ENCODE results near the gene PHLPP2.

The PHLPP2 gene, protein sequence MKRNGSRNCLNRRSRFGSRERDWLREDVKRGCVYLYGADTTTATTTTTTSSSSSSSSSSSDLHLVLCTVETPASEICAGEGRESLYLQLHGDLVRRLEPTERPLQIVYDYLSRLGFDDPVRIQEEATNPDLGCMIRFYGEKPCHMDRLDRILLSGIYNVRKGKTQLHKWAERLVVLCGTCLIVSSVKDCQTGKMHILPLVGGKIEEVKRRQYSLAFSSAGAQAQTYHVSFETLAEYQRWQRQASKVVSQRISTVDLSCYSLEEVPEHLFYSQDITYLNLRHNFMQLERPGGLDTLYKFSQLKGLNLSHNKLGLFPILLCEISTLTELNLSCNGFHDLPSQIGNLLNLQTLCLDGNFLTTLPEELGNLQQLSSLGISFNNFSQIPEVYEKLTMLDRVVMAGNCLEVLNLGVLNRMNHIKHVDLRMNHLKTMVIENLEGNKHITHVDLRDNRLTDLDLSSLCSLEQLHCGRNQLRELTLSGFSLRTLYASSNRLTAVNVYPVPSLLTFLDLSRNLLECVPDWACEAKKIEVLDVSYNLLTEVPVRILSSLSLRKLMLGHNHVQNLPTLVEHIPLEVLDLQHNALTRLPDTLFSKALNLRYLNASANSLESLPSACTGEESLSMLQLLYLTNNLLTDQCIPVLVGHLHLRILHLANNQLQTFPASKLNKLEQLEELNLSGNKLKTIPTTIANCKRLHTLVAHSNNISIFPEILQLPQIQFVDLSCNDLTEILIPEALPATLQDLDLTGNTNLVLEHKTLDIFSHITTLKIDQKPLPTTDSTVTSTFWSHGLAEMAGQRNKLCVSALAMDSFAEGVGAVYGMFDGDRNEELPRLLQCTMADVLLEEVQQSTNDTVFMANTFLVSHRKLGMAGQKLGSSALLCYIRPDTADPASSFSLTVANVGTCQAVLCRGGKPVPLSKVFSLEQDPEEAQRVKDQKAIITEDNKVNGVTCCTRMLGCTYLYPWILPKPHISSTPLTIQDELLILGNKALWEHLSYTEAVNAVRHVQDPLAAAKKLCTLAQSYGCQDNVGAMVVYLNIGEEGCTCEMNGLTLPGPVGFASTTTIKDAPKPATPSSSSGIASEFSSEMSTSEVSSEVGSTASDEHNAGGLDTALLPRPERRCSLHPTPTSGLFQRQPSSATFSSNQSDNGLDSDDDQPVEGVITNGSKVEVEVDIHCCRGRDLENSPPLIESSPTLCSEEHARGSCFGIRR (N-terminal part only)

DNA sequence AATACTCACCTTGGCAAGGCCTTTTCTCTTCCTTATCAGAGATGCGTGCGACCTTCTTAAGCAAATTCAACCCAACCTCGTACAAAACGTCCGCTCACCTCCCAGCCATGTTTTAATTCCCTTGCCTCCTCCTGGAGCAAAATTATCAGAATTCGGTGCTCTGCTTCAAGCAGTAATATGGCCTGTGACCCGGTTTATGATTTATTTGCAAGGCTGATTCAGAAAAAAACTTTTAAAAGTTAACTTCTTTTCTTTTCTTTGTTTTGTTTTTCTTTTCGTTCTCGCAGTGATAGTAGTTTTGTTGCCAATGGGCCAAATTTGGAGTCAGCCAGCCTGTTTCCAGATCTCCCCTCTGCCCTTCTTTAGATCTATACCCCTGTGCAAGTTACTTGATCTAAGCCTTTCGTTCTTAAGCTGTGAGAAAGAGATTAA lies at the start of gene PHLPP2:
Gene PHLPP2, minus strand, starts transcription at position 382 of the 432 bp plus-strand sequence. CDS start 9,906 bp downstream, outside the sequence.
- DNase-seq: no peak

DNA sequence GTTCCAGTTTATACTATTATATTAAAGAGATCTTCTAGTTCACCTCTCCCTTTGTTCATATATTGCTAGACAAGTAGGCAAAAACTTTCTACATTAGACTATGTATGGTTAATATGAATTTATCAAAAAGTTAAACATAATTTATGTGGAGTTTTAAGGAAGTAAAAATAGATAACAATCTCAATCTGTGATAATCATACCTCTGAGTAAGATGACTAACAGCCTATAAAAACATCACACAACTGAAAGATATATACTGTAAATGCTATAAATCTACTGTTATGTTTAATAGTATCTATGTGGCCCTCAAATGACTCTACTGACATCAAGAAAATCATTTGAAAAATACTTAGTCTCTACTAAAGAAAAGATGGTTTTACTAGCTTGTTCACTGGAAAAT lies 47.1 kb upstream of the PHLPP2 start:
- DNase-seq: no peak

DNA sequence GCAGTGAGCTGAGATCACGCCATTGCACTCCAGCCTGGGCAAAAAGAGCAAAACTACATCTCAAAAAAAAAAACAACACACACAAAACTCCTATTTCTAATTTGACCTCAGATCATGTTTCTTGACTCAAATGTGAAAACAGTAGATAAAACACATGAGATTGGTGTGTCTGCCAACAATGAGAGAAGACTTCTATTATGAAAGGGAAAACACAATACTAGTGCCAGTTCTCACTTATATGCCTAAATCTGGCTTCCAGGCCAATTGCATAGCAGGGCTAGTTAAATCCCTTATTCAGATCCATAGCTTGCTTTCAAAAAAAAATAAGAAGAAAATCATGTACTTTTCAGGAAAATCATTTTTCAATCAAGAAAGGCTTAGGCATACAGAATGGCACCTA lies 44.7 kb upstream of the PHLPP2 start:
- DNase-seq: no peak

DNA sequence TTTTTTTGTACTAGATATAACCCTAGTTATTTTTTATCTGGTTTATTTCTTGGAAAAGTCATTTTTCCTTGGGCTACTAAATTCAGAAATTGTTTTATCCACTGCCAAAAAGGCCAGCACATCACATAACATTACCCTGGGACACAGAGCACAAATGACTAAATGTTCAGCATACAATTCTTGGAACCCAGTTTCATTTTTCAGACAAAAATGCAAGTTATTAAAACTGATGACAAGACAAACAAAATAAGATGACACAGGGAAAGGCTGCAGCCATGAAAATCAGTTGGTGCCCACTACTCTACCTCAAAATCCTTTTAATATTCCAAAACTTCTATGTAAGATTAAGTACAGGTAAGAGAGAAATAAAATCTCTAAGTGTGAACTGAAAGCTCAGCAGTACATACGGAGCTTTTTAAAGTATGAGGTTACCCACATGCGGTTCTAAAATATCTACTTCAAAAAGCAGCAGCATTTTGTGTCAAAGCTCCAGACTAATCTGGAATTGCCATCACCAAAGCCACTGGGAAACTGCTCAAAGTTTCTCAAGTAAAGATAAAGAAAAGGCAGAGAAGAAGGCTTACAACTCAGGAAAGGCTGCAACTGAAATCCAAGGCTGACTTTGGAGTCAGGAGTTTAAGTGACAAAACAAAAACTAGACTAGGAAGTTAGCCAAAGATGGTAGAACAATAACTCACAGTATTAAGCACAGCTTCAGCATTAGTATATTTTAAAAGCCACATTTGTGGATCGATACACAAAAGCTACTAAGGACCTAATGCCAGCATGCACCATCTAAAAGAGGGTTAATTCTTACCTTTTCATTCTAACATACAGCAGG lies 42.8 kb upstream of the PHLPP2 start:
- DNase-seq: no peak

DNA sequence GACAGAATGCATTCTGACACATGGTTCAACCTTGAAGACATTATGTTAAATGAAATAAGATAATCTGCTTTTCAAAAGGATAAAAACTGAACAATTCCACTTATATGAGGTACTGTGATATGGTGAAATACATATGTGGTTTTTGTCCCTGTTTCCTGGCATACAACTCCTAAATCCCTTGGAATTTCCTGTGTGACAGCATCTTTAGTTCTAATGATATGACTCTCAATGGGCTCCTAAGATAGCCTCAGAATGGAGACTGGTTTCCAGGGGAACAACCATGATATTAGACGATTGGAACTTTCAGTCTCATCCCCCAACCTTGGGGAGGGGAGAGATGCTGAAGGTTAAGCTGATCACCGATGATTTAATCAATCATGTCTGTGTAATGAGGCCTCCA lies 37.7 kb upstream of the PHLPP2 start:
- no peak for DNase-seq

DNA sequence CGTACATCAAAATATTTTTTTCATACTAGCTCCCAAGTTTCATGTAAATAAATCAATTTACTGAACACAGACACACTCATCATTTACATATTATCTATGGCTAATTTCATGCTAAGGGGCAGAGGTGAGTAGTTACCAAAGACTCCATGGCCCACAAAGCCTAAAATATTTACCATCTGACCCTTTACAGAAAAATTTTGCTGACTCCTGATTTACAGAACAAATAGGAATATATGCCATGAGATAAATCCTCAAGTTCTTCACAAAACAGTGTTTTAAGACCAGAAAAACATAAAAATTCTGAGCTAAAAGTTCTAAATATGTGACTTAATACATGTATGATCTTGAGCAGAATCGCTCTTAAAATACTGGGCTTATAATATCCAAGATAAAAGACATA lies 36.6 kb upstream of the PHLPP2 start:
- no peak for DNase-seq

DNA sequence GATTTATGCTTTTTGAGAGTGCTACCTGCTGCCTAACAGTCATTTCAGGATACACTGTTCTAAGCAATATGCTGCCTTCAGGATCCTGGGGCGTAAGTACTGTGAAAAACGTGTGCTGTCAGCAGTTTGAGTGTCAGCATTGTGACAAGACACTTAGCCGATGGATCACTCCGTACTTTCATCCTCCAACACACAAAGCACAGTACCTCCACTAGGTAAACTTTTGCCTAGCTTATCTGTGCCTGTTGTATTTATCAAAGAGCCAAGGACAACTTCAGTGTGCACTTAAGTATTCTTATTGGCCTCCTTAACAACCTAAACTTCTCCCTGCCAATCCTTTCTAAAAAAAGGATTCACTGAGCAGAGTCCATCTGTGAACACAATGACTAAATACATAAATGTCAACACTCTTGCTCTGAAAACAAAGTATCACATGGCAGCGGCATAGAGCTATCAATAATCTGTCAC lies 33.8 kb upstream of the PHLPP2 start:
- no peak for DNase-seq

DNA sequence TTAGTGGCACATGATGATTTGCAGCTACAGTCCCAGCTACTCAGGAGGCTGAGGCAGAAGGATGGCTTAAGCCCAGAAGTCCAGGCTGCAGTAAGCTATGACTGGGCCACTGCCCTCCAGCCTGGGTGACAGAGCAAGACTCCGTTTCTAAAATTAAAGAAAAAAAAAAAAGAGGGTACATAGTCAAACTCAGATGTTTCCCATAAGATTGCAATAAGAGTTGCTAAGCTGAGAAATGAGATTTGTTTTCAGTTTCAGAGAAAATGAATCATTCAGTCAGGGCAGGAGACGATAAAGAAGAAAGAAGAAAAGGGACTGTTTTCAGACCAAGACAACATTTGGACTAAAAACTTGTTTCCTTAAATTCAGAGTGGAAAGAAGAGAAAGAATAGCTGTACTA lies 30.2 kb upstream of the PHLPP2 start:
- DNase-seq: no peak

DNA sequence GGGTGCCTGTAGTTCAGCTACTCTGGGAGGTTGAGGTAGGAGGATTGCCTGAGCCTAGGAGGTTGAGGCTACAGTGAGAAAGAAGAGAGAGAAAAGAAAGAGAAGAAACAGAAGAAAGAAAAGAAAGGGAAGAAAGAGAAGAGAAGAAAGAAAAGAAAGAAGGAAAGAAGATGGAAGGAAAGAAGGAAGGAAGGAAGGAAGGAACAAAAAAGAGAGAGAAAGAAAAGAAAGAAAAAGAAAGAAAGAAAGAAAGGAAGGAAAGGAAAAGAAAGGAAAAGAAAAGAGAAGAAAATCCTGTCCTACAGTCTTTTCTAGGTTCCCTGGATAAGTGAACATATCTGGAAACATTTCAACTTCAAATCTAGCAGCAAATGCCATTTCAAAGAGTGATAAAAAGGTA lies 29.6 kb upstream of the PHLPP2 start:
- no peak for DNase-seq

DNA sequence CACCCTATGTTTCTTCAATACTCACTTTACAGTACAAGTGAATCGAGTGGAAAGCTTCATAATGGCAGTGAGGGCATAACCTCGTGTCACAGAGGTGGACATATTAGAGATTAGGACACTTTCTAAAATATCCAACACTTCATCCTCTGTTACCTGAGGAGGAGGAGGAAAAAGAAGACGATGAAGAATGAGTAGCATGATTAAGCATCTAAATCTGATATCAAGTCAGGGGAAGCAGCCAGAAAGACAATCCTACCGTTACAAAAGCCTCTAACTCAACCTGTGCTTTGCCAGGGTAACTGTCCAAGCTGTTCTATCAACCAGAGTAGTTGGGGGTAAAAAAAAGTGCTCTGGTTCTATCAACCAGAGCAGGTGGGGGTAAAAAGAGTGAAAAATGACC lies 23.7 kb upstream of the PHLPP2 start:
- DNase-seq: no peak

DNA sequence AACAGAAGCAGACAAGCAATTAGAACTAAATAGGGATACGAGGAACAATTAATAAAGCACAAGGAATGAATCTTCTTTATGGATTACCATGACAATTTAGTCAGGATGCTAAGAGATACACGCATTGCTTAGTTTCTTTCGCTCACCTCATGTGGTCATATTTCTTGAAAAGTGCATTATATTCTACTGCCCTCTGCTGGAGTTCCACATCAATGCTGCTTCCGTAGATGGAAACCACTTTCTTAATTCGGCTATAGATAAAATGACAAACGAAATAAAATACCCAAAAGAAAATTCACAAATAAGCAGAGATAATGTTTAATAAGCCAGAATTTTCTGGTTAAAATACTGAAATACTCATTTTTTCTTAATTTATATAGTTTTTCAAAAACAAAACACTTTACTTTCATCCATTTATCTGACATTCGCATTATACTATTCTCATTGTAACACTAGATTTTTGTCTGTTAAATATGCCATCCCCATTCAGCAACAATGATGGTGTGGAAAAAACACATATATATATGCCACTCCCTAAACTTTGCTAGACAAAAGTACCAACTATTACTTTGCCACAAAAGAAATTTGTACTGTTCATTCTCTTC lies 22.0 kb upstream of the PHLPP2 start:
- DNase-seq: no peak

DNA sequence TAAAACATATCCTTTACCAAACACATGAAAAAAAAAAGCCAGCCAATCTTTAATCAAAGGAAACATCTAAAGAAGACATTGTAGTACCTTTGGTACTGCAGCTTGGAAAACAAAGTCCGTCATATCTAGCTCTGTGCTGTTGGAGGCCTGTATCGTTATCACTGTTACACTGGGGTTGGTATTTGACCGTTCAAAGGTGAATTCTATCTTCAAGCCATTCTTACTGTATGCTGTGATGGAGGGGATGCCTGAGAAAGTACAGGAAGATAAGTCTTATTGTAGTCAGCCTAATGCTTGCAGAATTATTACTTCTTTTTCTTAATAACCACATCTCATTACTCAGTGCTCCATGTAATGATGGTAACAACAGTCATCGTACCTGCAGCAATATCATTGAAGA lies 14.4 kb upstream of the PHLPP2 start:
- no peak for DNase-seq

DNA sequence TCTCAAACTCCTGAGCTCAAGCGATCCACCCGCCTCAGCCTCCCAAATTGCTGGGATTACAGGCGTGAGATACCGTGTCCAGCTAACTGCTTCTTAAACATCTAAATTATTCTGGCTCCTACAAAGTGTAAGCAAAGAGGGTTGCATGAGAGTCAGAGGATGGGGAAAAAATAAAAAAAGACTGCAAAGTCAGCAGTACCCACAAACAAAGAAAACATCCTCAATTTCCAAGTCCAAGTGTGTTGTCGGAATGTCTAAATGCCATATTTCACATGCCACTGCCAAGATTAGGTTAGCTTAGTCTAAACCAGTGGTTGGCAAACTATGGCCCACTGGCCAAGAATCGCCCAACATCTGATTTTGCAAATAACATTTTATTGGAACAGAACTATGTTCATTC lies 13.0 kb upstream of the PHLPP2 start:
- no peak for DNase-seq

DNA sequence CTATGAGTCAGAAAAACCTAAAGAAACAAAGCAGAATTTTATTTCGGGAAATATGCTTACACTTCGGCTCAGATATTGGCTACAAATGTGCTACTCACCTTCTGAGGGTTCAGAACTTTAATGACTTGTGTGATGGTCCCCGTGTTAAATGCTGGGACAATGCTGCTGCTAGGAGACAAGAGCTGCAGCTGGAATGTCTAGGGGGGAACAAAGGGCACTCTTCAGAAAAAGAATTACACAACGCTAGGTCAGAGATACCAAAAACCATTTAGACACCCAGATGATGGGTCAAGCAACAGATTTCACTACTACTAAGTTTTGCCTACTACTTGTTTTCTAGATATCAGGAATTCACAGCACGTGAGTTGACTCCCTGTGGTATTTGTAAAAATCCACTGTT lies 10.0 kb upstream of the PHLPP2 start:
- no peak for DNase-seq

DNA sequence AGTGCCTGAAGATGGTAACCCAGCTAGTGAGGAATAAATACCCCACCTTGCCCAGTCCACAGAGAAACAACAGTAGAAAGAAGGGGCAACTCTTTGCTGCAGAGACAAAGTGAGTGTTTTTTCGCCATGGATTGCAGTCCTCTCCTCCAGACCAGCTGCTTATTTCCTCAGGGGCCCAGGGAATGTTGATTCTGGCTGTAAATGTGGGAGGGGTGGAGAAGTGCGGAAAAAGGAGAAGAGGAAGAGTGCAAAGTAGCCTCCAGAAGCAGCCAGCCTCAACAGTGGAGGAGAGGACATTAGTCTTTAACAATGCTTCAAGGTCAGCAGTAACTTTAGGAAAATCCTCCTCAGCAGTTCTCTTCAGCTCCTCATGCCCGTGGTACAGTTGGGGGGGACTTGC lies 8.1 kb upstream of the PHLPP2 start:
- no peak for DNase-seq

DNA sequence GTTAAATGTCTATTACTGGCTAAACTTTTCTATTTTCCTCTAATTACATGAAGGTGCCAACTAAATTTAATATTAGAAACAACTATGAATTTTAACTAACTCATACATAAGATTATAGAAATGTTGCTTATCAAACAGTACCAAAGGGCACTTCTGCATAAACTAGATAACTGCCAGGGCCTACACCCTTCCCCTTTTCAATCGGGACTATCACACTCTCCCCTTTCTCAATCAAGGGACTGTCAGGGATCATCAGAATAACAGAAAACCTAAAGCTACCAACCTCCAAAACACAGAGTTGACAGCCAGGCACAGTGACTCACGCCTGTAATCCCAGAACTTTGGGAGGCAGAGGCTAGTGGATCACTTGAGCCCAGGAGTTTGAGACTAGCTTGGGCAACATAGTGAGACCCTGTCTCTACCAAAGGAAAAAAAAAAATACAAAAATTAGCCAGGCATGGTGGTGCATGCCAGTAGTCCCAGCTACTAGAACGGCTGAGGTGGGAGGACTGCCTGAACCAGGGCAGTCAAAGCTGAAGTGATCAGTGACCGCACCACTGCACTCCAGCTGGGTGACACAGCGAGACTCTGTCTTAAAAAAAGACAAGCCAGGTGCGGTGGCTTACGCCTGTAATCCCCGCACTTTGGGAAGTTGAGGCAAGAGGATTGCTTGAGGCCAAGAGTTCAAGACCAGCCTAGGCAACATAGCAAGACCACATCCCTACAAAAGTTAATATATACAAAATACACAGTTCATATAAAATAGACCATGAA lies 3.2 kb upstream of the PHLPP2 start:
- no peak for DNase-seq

DNA sequence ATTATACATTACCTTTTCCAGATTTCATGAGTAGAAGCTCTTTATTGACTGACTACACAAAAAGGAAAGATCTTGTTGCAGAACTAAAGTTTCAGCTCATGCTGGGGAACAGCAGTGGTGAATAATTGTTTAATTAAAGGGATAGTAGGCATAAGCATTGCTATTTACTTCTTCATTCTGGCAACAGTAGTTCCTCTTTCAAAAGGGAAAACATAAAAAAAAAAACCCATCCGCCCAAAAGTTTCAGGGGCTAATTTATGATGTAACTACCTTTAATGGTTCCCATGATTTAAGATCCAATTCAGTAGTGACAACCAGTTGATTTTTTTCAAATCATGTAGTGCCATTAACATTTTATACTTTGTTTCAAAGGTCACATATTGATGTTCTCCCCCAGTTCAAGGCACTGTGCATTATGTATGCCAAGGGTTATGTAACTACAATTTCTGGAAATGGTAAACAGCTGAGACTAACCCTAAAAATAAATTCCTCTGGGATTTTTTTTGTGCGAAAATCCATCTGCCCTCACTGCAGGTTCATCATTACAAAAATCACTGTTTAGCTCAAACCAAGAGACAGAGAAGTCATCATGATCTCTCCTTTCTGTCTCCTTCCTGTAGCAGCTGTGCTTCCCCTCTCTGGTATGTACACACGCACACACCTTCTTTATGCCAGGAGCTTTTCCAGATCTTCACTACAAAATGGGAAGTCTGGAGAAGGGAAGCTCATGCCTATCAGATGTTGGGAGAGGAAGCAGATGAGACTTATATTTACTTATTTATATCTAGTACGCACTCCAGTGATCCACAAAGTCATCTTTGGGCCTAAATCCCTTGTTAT lies 2.2 kb upstream of the PHLPP2 start:
- DNase-seq: no peak

DNA sequence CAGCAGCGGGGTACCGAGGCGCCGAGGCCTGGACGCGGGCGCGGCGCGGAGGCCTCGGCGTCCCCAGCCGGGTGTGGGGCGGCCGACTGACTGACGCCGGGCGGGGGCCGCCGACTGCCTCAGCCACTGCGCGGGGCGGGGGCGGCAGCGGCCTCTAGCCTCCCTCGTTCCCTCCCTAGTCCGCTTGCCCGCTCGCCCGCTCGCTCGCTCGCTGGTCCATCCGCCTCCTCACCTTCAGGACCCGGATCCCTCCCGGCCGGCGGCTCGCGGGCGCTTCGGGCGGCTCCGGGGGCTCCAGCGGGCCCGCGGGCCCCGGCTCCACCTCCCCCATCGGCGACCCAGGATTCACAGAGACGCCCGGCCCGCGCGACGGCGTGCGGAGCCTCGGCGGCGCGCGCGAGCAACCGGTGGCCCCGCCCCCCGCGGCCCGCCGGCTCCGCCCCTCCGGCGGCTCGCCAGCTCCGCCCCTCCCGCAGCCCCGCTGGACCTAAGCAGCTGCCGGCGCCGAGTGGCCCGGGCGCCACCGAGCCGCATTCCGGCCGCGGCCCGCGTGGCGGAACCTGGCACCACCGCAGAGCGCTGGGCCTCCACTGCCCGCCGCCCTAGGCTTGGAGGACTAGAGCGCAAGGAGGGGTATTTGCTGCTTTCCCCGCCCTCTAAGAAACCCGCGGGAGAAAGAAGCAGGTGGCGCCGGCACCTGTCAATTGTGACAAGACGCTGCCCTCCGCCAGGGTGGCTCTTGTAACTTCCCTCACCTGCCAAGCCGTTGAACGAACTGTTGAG lies 773 bp downstream of the PHLPP2 start:
- peak; percentile 45 to 77 (median 54) for DNase-seq

All from activated naive CD4-positive, alpha-beta T cell (primary cell).